Cardiac septum (tissue), 1 donor: Measurements from ENCODE around the gene ZNF385B. TPM values are rescaled to one million over a fixed set of nuclear protein-coding genes. Genes with fewer than 3 reads are reported as not detected.

Experiments
- microRNA-seq: library from miRNA; unstranded; fragments of <30 nt; microRNA quantifications from one replicate; pipeline ENCODE4 v1.2.0, GENCODE V29; 2020
- total RNA-seq: library from RNA; stranded (reverse); fragmentation: NEBNext Ultra II Directional; extraction: Animal tissue kit (Norgen Biotek cat#: 25700); gene quantifications from one replicate; pipeline ENCODE4 v1.2.1, GENCODE V29; 2021
- donor health status: DM: no; HTN: no; CAD: no.

ZNF385B gene
- total RNA-seq, 1 donor from 2014 or later, result 6.7 TPM

Small RNA genes lying within 50 kb of the gene (microRNA-seq; reads per million reads assigned to microRNA genes)
- gene MIR1258, result not detected

Other genes starting within 250 kb of the ZNF385B start
- gene CWC22, start 145.7 kb upstream of the ZNF385B start, total RNA-seq, result 13.1 TPM